Measurements from ENCODE around the gene TTLL7.

TTLL7 gene

GRCh38 chr1:84000954-84001495 lies 2.1 kb upstream of the TTLL7 start:
- Histone ChIP-seq H3K9me3 (ENCODE audit: insufficient read depth, low read length) (no peaks in the 10 kb centered on the region), H3K27me3 (ENCODE audit: low read length) (no peaks in the 10 kb centered on the region), H3K79me2 (ENCODE audit: insufficient read depth, low read length) (no peaks in the 10 kb centered on the region), H3K36me3 (ENCODE audit: low read length) (no peaks in the 10 kb centered on the region), H3K9me2 (replicated peaks; ENCODE audit: insufficient read depth, low read length) (no peaks in the 10 kb centered on the region), H3K9ac (ENCODE audit: low read length) (no peak overlapping the region), H2AFZ (ENCODE audit: low read depth, low read length, severe bottlenecking) (no peak overlapping the region), H3K27ac (ENCODE audit: low read depth, low read length) (no peak overlapping the region), H4K20me1 (ENCODE audit: low read depth, low read length) (no peaks in the 10 kb centered on the region), H3K4me3 (ENCODE audit: insufficient read depth, low read length, poor library complexity, severe bottlenecking) (no peak overlapping the region), H3F3A (ENCODE audit: insufficient read depth) (0 out of 2 replicates have a peak, but pooled peaks cover 5% of the 10 kb centered on the region), H3K4me2 (ENCODE audit: low read depth, low read length, poor library complexity, severe bottlenecking) (no peak overlapping the region)
- TF ChIP-seq EZH2phosphoT487 (conservative IDR thresholded peaks at IDR 0.05; ENCODE audit: low read length) = no peak
- TF ChIP-seq CTCF (IDR thresholded peaks at IDR 0.05; ENCODE audit: insufficient read depth, low read length, poor library complexity, severe bottlenecking) = no peak

GRCh38 chr1:84000196-84000885 lies 1.4 kb upstream of the TTLL7 start:
- H3K4me3 ChIP-seq (ENCODE audit: insufficient read depth, low read length, poor library complexity, severe bottlenecking) = no peak overlapping the region

GRCh38 chr1:83999316-83999819 lies 436 bp upstream of the TTLL7 start:
- no peaks in the 10 kb centered on the region for H3K79me2 ChIP-seq (ENCODE audit: insufficient read depth, low read length)
- no peaks in the 10 kb centered on the region for H3K9me2 ChIP-seq (replicated peaks; ENCODE audit: insufficient read depth, low read length)
- H3K4me2 ChIP-seq (ENCODE audit: low read depth, low read length, poor library complexity, severe bottlenecking) = peak overlapping the region; percentile 82
- H3K4me3 ChIP-seq (ENCODE audit: insufficient read depth, low read length, poor library complexity, severe bottlenecking) = peak overlapping the region; percentile 61
- TF ChIP-seq EZH2phosphoT487 (conservative IDR thresholded peaks at IDR 0.05; ENCODE audit: low read length) = no peak
- TF ChIP-seq CTCF (IDR thresholded peaks at IDR 0.05; ENCODE audit: insufficient read depth, low read length, poor library complexity, severe bottlenecking) = no peak
- no peaks in the 10 kb centered on the region for H3K27me3 ChIP-seq (ENCODE audit: low read length)
- H4K20me1 ChIP-seq (ENCODE audit: low read depth, low read length) = no peaks in the 10 kb centered on the region
- H3K36me3 ChIP-seq (ENCODE audit: low read length) = no peaks in the 10 kb centered on the region
- peak overlapping the region; percentile 73 for H3K9ac ChIP-seq (ENCODE audit: low read length)
- H3K27ac ChIP-seq (ENCODE audit: low read depth, low read length) = peak overlapping the region; percentile 48
- peak overlapping the region; percentile 94 for H2AFZ ChIP-seq (ENCODE audit: low read depth, low read length, severe bottlenecking)
- 0 out of 2 replicates have a peak, but pooled peaks cover 5% of the 10 kb centered on the region for H3F3A ChIP-seq (ENCODE audit: insufficient read depth)
- H3K9me3 ChIP-seq (ENCODE audit: insufficient read depth, low read length) = no peaks in the 10 kb centered on the region

More at GRCh38 chr1:84000196-84000885, 1.4 kb upstream of the TTLL7 start:
- Histone ChIP-seq H3K36me3 (ENCODE audit: low read length) (no peaks in the 10 kb centered on the region), H3K27ac (ENCODE audit: low read depth, low read length) (no peak overlapping the region), H3K27me3 (ENCODE audit: low read length) (no peaks in the 10 kb centered on the region), H3K9me2 (replicated peaks; ENCODE audit: insufficient read depth, low read length) (no peaks in the 10 kb centered on the region), H3K79me2 (ENCODE audit: insufficient read depth, low read length) (no peaks in the 10 kb centered on the region), H3K4me2 (ENCODE audit: low read depth, low read length, poor library complexity, severe bottlenecking) (peak overlapping the region; percentile 82), H3F3A (ENCODE audit: insufficient read depth) (0 out of 2 replicates have a peak, but pooled peaks cover 5% of the 10 kb centered on the region), H3K9me3 (ENCODE audit: insufficient read depth, low read length) (no peaks in the 10 kb centered on the region), H4K20me1 (ENCODE audit: low read depth, low read length) (no peaks in the 10 kb centered on the region), H2AFZ (ENCODE audit: low read depth, low read length, severe bottlenecking) (peak overlapping the region; percentile 94), H3K9ac (ENCODE audit: low read length) (no peak overlapping the region)
- TF ChIP-seq CTCF (IDR thresholded peaks at IDR 0.05; ENCODE audit: insufficient read depth, low read length, poor library complexity, severe bottlenecking) = no peak
- TF ChIP-seq EZH2phosphoT487 (conservative IDR thresholded peaks at IDR 0.05; ENCODE audit: low read length) = no peak
